Measurements from ENCODE around the gene VPS41.

The VPS41 gene

DNA sequence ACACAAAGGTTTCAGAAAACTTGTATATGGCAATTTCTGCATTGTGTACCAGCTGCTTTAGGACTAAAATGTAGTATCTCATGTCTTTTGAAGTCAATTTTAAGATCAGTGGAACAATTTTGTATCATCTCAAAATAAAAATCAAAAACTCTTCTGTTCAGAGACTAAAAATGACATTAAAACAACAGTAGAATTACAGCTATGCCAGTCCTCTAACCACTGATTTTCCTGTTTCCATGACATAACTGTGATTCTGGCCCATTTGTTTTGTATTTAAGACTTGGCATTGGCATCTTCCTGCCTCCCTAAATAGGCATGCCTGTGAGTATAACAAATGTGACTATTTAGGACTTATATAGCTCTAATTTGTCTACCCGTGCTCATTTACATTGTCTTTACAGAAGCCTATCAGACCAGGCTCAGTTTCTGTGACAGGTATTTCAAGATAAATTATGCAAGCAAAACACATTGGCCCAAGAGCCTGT lies 29.1 kb upstream of the VPS41 start:
- H3K9me3 ChIP-seq (ENCODE audit: control insufficient read depth, insufficient read depth, low read depth, low read length) = no peaks in the 10 kb centered on the region
- POLR2A ChIA-PET = no interaction called here
- no peak overlapping the region for H3K27ac ChIP-seq (ENCODE audit: extremely low read depth, low read depth, low read length)
- no peak overlapping the region for H3K4me3 ChIP-seq (ENCODE audit: low read depth, low read length)
- TF ChIP-seq KLF17 (tag by site-specific recombination; IDR thresholded peaks at IDR 0.05) (no peak), ZNF146 (tag by site-specific recombination; IDR thresholded peaks at IDR 0.05) (no peak), IKZF3 (tag by site-specific recombination; IDR thresholded peaks at IDR 0.05) (no peak)
- CTCF ChIA-PET = interaction anchor here (0.5 kb wide), 1 partner anchor 24 kb away, joined by 4 read pairs; no protein-coding TSS in a partner anchor
- no peaks in the 10 kb centered on the region for H3K4me1 ChIP-seq (ENCODE audit: control insufficient read depth, insufficient read depth, low read length)
- no peaks in the 10 kb centered on the region for H3K36me3 ChIP-seq (ENCODE audit: control insufficient read depth in 2 of 2, insufficient read depth in 1 of 2, low read length in 2 of 2)

- no peak overlapping the region for H3K4me3 ChIP-seq (ENCODE audit: low read depth, low read length)
- no peaks in the 10 kb centered on the region for H3K9me3 ChIP-seq (ENCODE audit: control insufficient read depth, insufficient read depth, low read depth, low read length)
- H3K36me3 ChIP-seq (ENCODE audit: control insufficient read depth in 2 of 2, insufficient read depth in 1 of 2, low read length in 2 of 2) = no peaks in the 10 kb centered on the region
- H3K27ac ChIP-seq (ENCODE audit: extremely low read depth, low read depth, low read length) = no peak overlapping the region
- H3K4me1 ChIP-seq (ENCODE audit: control insufficient read depth, insufficient read depth, low read length) = no peaks in the 10 kb centered on the region
- ChIA-PET CTCF (interaction anchor here (0.5 to 1.4 kb wide), 2 partner anchors 27 to 789 kb away, joined by 3 to 5 read pairs; partner anchors contain the start of gene VPS41), POLR2A (no interaction called here)
- no peak for TF ChIP-seq ZNF560 (tag by site-specific recombination; IDR thresholded peaks at IDR 0.05; ENCODE audit: borderline replicate concordance)
- TF ChIP-seq, protein P1, sequence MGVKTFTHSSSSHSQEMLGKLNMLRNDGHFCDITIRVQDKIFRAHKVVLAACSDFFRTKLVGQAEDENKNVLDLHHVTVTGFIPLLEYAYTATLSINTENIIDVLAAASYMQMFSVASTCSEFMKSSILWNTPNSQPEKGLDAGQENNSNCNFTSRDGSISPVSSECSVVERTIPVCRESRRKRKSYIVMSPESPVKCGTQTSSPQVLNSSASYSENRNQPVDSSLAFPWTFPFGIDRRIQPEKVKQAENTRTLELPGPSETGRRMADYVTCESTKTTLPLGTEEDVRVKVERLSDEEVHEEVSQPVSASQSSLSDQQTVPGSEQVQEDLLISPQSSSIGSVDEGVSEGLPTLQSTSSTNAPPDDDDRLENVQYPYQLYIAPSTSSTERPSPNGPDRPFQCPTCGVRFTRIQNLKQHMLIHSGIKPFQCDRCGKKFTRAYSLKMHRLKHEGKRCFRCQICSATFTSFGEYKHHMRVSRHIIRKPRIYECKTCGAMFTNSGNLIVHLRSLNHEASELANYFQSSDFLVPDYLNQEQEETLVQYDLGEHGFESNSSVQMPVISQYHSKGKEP (tag by site-specific recombination; IDR thresholded peaks at IDR 0.05) = no peak
Measured at GRCh38 chr7:38936641-38937040, 27.6 kb upstream of the VPS41 start.

- ChIA-PET CTCF (interaction anchor here (0.6 to 2.1 kb wide), 4 partner anchors 12 to 531 kb away, joined by 3 to 13 read pairs (median 7); no protein-coding TSS in a partner anchor), POLR2A (interaction anchor here (0.6 kb wide), 1 partner anchor 480 kb away, joined by 3 read pairs; no protein-coding TSS in a partner anchor)
- no peaks in the 10 kb centered on the region for H3K4me1 ChIP-seq (ENCODE audit: control insufficient read depth, insufficient read depth, low read length)
- H3K4me3 ChIP-seq (ENCODE audit: low read depth, low read length) = no peak overlapping the region
- H3K27ac ChIP-seq (ENCODE audit: extremely low read depth, low read depth, low read length) = no peak overlapping the region
- no peak for TF ChIP-seq SCRT2 (tag by site-specific recombination; IDR thresholded peaks at IDR 0.05)
- TF ChIP-seq ZNF626 (tag by site-specific recombination; IDR thresholded peaks at IDR 0.05) = no peak
- TF ChIP-seq KLF9 (tag by site-specific recombination; IDR thresholded peaks at IDR 0.05; ENCODE audit: low read depth) = no peak
- TF ChIP-seq ZNF785 (tag by site-specific recombination; IDR thresholded peaks at IDR 0.05) = no peak
- no peak for TF ChIP-seq ZNF488 (tag by site-specific recombination; IDR thresholded peaks at IDR 0.05)
- TF ChIP-seq PATZ1 (tag by site-specific recombination; IDR thresholded peaks at IDR 0.05) = no peak
- TF ChIP-seq ZNF202 (tag by site-specific recombination; IDR thresholded peaks at IDR 0.05; ENCODE audit: borderline replicate concordance) = no peak
- TF ChIP-seq, protein P2, sequence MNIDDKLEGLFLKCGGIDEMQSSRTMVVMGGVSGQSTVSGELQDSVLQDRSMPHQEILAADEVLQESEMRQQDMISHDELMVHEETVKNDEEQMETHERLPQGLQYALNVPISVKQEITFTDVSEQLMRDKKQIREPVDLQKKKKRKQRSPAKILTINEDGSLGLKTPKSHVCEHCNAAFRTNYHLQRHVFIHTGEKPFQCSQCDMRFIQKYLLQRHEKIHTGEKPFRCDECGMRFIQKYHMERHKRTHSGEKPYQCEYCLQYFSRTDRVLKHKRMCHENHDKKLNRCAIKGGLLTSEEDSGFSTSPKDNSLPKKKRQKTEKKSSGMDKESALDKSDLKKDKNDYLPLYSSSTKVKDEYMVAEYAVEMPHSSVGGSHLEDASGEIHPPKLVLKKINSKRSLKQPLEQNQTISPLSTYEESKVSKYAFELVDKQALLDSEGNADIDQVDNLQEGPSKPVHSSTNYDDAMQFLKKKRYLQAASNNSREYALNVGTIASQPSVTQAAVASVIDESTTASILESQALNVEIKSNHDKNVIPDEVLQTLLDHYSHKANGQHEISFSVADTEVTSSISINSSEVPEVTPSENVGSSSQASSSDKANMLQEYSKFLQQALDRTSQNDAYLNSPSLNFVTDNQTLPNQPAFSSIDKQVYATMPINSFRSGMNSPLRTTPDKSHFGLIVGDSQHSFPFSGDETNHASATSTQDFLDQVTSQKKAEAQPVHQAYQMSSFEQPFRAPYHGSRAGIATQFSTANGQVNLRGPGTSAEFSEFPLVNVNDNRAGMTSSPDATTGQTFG (tag by site-specific recombination; IDR thresholded peaks at IDR 0.05; ENCODE audit: borderline replicate concordance) = no peak
- TF ChIP-seq ZNF645 (tag by site-specific recombination; IDR thresholded peaks at IDR 0.05) = no peak
- H3K9me3 ChIP-seq (ENCODE audit: control insufficient read depth, insufficient read depth, low read depth, low read length) = no peaks in the 10 kb centered on the region
- no peaks in the 10 kb centered on the region for H3K36me3 ChIP-seq (ENCODE audit: control insufficient read depth in 2 of 2, insufficient read depth in 1 of 2, low read length in 2 of 2)
Measured at GRCh38 chr7:38934536-38934935, 25.5 kb upstream of the VPS41 start.

Data from HEK293 (cell line).